Cardiac fibroblast (primary cell): ENCODE results near the gene CLIC1.

ENCODE experiments used
- DNase-seq, 2 donors: peaks; one replicate each; pipeline versions ENCODE4 v3.0.0 to v3.0.0-alpha.2; 2010; ENCODE audit warnings: low read depth in 2 of 2
- H3K4me3 ChIP-seq, 2 donors: replicated peaks in 1 of 2; 1 replicate in 1 of 2; 2 replicates in 1 of 2; pipeline ENCODE4 v1.5.1; 2011; ENCODE audit warnings: low read depth in 2 of 2, low read length in 2 of 2, mild to moderate bottlenecking in 2 of 2, moderate library complexity in 1 of 2
- CTCF ChIP-seq: IDR thresholded peaks from one replicate; pipeline ENCODE4 v1.5.1; 2011; ENCODE audit warnings: low read depth, mild to moderate bottlenecking, low read length, inconsistent platforms

CLIC1 gene

GRCh38 chr6:31687321-31687720 lies 49.0 kb downstream of the CLIC1 start:
- no peak for DNase-seq
- no peak overlapping the region for H3K4me3 ChIP-seq
- no peak for TF ChIP-seq CTCF

GRCh38 chr6:31686483-31686882 lies 49.8 kb downstream of the CLIC1 start:
- no peak overlapping the region for H3K4me3 ChIP-seq
- no peak for TF ChIP-seq CTCF
- no peak for DNase-seq

- TF ChIP-seq CTCF: no peak
- DNase-seq: no peak
- no peak overlapping the region for H3K4me3 ChIP-seq
These were observed 52.7 kb downstream of the CLIC1 start for GRCh38 chr6:31683591-31683990.

GRCh38 chr6:31681135-31681671 lies 55.1 kb downstream of the CLIC1 start:
- peak overlapping the region; percentile 44 to 54 for H3K4me3 ChIP-seq
- peak; percentile 30 for TF ChIP-seq CTCF
- peak in 1 of 2 donors; percentile 36 for DNase-seq
